ENCODE measurements around the gene BCL11A.

Gene BCL11A

DNA sequence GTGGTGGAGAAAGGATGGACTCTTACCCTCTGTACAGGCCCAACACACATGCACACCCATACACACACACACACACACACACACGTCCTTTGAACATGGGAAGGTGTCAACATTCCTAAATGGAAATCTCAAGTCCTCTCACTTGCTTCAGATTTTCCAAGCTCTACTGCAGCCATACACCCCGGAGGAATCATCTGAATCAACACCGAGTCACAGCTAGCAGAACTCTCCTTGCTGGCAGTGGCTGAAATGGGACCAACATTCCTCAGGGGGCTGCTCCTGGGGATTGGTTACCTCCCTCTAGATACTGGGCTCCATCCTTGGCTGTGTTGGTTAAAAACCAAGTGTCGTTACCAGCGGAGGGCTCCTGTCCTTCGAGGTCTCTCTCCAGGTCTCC, 112.7 kb downstream of the BCL11A start:
- H3K27me3 ChIP-seq (replicated peaks; ENCODE audit: control insufficient read depth, insufficient read depth, low read length, poor library complexity, severe bottlenecking) = no peaks in the 10 kb centered on the region
- no peak overlapping the region for H3K4me3 ChIP-seq (ENCODE audit: insufficient read depth, low read depth, low read length, poor library complexity, severe bottlenecking)
- H3K36me3 ChIP-seq (ENCODE audit: control insufficient read depth, insufficient read depth, low read length) = no peaks in the 10 kb centered on the region
- H3K4me1 ChIP-seq (ENCODE audit: control insufficient read depth, insufficient read depth, low read length, poor library complexity, severe bottlenecking) = no peaks in the 10 kb centered on the region
- no peak overlapping the region for H3K27ac ChIP-seq (ENCODE audit: insufficient read depth, low read length, poor library complexity, severe bottlenecking)
- DNase-seq = no peak
- no peaks in the 10 kb centered on the region for H3K9me3 ChIP-seq (ENCODE audit: control insufficient read depth, low read length)

DNA sequence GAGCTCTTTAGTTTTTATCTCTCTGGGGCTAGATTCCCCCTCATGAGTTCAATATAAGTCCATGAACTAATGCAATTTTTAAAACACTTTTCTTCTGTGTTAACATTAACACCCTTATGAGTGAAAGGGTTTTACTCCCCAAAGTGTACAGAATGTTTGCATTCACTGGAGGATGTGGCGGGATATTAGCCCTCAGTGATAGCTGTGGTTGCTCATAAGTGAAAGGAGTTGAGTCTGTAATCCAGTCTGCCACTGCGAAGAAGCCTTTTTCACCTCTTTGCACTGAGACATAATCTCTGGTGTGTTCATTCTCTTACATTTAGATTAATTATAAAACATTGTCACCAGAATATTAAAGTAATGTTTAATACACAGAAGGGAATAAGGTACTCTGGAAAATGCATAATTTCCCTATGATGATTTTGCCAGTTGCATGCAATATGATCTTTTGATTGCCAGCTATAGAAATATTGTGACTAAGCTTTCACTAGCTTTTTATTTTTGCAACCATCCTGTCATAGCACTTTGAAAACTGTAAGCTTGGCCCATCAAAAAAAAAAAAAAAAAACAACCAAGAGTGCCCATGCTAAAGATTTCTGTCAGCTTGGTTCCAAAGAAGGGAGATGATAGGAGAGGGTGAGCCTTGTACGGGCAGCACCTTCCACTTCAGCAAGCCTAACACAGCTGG, 113.2 kb downstream of the BCL11A start:
- no peak overlapping the region for H3K27ac ChIP-seq (ENCODE audit: insufficient read depth, low read length, poor library complexity, severe bottlenecking)
- no peak for DNase-seq
- no peaks in the 10 kb centered on the region for H3K27me3 ChIP-seq (replicated peaks; ENCODE audit: control insufficient read depth, insufficient read depth, low read length, poor library complexity, severe bottlenecking)
- no peaks in the 10 kb centered on the region for H3K9me3 ChIP-seq (ENCODE audit: control insufficient read depth, low read length)
- no peaks in the 10 kb centered on the region for H3K36me3 ChIP-seq (ENCODE audit: control insufficient read depth, insufficient read depth, low read length)
- no peak overlapping the region for H3K4me3 ChIP-seq (ENCODE audit: insufficient read depth, low read depth, low read length, poor library complexity, severe bottlenecking)
- no peaks in the 10 kb centered on the region for H3K4me1 ChIP-seq (ENCODE audit: control insufficient read depth, insufficient read depth, low read length, poor library complexity, severe bottlenecking)

DNA sequence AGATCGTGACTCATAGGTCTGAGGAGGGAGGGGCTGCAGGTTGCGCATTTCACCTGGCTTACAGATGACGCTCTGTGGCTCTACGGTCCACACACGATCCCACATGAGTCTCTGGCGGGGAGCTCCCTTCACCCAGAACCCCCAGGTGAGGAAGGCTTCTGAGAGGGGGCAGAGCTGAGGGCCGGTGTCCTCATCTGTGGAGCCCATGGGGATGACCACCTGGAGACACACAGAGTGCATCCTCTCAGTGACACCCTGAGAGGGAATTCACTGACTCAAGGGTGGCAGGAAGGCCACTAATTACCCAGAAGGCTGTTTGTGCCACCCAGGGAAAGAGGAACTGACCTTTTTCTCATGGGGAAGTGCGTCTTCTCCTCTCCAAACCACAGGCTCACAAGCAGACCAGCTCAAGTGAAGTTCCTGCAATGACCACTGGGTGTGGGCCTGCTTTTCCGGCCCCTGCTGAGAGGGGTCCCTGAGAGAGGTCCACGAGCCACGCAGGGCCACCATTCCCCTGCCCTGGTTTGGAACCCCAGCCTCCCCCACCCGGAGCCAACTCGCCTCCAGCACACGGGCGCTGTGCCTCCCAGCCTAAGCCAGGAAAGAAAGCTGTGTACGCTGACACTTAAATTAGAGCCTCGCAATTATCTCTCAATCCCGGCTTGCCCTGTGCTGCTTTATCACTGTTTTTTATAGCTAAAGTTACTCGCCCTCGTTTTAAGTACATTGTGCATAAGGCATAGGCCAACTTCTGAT, 114.1 kb downstream of the BCL11A start:
- Histone ChIP-seq H3K36me3 (ENCODE audit: control insufficient read depth, insufficient read depth, low read length) (no peaks in the 10 kb centered on the region), H3K4me1 (ENCODE audit: control insufficient read depth, insufficient read depth, low read length, poor library complexity, severe bottlenecking) (no peaks in the 10 kb centered on the region), H3K9me3 (ENCODE audit: control insufficient read depth, low read length) (no peaks in the 10 kb centered on the region), H3K4me3 (ENCODE audit: insufficient read depth, low read depth, low read length, poor library complexity, severe bottlenecking) (no peak overlapping the region), H3K27ac (ENCODE audit: insufficient read depth, low read length, poor library complexity, severe bottlenecking) (no peak overlapping the region), H3K27me3 (replicated peaks; ENCODE audit: control insufficient read depth, insufficient read depth, low read length, poor library complexity, severe bottlenecking) (no peaks in the 10 kb centered on the region)
- DNase-seq = no peak

DNA sequence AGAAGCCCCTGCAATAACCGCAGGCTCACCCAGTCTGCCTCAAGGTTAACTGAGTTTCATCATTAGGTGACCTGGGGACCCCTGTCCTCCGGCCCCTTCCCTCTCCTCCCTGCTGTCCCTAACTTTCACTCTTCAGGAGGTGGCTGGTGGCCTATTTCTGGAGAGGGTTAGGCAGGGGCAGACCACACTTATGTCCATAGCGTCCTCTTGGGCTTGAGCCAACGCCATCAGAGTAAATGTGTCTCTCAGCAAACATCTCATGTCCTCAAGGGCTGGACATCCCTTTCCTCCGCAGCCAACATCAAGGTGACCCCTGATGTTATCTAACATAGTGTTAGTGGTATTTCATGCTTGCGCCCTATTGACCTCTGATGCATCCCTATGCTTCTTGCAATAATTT, 114.8 kb downstream of the BCL11A start:
- Histone ChIP-seq H3K4me3 (ENCODE audit: insufficient read depth, low read depth, low read length, poor library complexity, severe bottlenecking) (no peak overlapping the region), H3K9me3 (ENCODE audit: control insufficient read depth, low read length) (no peaks in the 10 kb centered on the region), H3K27me3 (replicated peaks; ENCODE audit: control insufficient read depth, insufficient read depth, low read length, poor library complexity, severe bottlenecking) (no peaks in the 10 kb centered on the region), H3K27ac (ENCODE audit: insufficient read depth, low read length, poor library complexity, severe bottlenecking) (no peak overlapping the region), H3K36me3 (ENCODE audit: control insufficient read depth, insufficient read depth, low read length) (no peaks in the 10 kb centered on the region), H3K4me1 (ENCODE audit: control insufficient read depth, insufficient read depth, low read length, poor library complexity, severe bottlenecking) (no peaks in the 10 kb centered on the region)
- no peak for DNase-seq

DNA sequence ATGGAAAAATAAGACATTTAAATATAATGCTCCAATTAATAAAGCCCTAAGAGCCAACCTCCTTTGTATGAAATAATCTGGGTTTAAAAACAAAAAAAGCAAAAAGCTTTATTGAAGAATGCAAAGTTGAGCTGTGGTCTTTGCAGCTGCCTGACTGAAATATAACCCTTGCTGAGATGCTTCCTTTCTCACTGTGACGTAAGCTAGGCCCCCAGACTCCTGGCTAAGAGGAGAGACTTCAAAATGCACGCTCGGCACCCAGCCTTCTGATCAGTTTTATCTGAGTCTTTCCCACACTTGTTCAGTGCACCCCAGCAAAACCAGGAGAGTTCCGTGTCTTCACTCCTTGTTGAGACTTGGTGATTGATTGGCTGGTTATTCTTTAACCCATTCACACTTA, 115.3 kb downstream of the BCL11A start:
- DNase-seq = no peak
- no peaks in the 10 kb centered on the region for H3K27me3 ChIP-seq (replicated peaks; ENCODE audit: control insufficient read depth, insufficient read depth, low read length, poor library complexity, severe bottlenecking)
- no peaks in the 10 kb centered on the region for H3K36me3 ChIP-seq (ENCODE audit: control insufficient read depth, insufficient read depth, low read length)
- no peak overlapping the region for H3K27ac ChIP-seq (ENCODE audit: insufficient read depth, low read length, poor library complexity, severe bottlenecking)
- no peak overlapping the region for H3K4me3 ChIP-seq (ENCODE audit: insufficient read depth, low read depth, low read length, poor library complexity, severe bottlenecking)
- no peaks in the 10 kb centered on the region for H3K9me3 ChIP-seq (ENCODE audit: control insufficient read depth, low read length)
- H3K4me1 ChIP-seq (ENCODE audit: control insufficient read depth, insufficient read depth, low read length, poor library complexity, severe bottlenecking) = no peaks in the 10 kb centered on the region

DNA sequence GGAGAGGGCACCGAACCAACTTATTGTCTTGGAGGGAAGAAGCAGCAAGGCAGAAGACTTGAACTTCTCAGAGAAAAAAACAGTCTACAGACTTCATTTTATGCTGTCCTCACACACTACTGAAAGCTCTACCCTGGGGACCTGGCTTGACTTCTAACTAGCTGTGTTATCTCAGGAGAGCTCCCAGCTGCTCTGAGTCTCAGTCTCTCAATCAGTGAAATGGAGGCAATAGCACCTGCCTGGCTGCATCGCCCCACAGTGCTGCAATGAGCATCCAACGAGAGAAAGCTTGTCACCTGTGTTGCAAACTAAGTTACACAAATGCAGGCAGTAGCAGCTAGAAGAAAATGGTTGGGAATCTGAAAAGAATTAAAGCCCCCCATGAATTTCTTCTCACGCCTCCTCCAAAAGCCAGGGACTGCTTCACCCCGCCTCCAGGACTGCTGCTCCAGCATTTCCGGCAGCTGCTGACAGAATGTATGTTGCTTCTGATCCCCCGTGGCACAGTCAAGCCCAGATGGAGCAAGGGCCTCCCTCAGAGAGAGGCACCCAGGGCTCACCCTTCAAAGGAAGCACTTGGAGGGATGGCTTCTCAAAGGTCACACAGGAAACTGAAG, 116.3 kb downstream of the BCL11A start:
- no peak for DNase-seq
- no peak overlapping the region for H3K4me3 ChIP-seq (ENCODE audit: insufficient read depth, low read depth, low read length, poor library complexity, severe bottlenecking)
- no peaks in the 10 kb centered on the region for H3K27me3 ChIP-seq (replicated peaks; ENCODE audit: control insufficient read depth, insufficient read depth, low read length, poor library complexity, severe bottlenecking)
- H3K9me3 ChIP-seq (ENCODE audit: control insufficient read depth, low read length) = no peaks in the 10 kb centered on the region
- H3K27ac ChIP-seq (ENCODE audit: insufficient read depth, low read length, poor library complexity, severe bottlenecking) = no peak overlapping the region
- no peaks in the 10 kb centered on the region for H3K4me1 ChIP-seq (ENCODE audit: control insufficient read depth, insufficient read depth, low read length, poor library complexity, severe bottlenecking)
- H3K36me3 ChIP-seq (ENCODE audit: control insufficient read depth, insufficient read depth, low read length) = no peaks in the 10 kb centered on the region

DNA sequence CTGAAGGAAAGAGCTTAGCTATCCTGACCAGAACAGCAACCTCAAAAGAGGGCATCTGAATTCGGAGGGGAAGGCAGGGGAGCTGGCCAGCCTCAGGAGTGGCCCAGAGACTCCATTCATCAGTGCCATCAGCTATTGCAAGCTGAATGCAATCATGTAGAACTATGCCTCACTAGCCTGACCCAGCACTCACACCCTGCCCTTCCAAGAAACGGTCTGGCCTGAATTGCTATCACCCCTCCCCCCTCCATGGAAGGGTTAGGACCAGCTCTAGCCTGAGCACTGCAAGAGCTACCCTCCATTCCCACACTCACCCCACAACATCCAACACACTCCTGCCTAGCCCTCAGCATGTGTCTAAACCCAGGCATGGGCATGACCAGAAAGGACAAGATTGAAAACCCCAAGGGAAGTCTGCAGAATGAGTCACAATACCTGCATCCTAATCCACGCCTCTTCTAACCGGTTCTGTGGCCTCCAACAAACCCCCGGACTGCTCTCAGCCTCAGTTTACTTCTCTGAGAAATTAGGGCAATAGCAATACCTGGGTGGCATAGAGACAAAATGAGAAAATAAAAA, 120.3 kb downstream of the BCL11A start:
- H3K4me1 ChIP-seq (ENCODE audit: control insufficient read depth, insufficient read depth, low read length, poor library complexity, severe bottlenecking) = no peaks in the 10 kb centered on the region
- no peaks in the 10 kb centered on the region for H3K27me3 ChIP-seq (replicated peaks; ENCODE audit: control insufficient read depth, insufficient read depth, low read length, poor library complexity, severe bottlenecking)
- H3K9me3 ChIP-seq (ENCODE audit: control insufficient read depth, low read length) = no peaks in the 10 kb centered on the region
- H3K4me3 ChIP-seq (ENCODE audit: insufficient read depth, low read depth, low read length, poor library complexity, severe bottlenecking) = no peak overlapping the region
- no peaks in the 10 kb centered on the region for H3K36me3 ChIP-seq (ENCODE audit: control insufficient read depth, insufficient read depth, low read length)
- DNase-seq = no peak
- H3K27ac ChIP-seq (ENCODE audit: insufficient read depth, low read length, poor library complexity, severe bottlenecking) = no peak overlapping the region

DNA sequence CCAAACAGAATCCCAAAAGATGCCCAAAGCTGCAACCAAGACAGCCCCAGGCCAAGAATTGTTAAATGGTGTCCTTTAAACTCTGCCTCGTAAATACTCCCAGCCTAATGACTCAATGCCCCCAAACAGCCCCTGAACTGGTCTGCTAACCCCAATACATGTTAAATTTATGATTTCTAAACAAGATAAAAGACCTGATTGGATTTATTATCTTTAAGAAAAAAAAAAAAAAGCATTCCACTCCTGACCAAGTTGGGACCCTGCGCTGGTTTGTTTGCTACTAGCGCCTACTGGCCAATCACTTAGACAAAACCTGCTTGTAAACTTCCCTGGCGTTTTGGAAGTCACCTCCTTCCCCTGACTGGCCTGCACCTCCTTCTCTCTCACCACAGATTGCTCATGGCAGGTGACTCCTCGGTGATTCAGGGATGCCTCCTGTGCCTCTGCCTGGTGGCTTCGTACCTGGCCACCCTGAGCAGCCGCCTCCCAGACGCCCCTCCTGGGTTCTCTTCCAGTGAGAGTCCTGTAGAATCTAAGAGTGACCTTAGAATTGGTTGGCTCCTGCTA, 121.3 kb downstream of the BCL11A start:
- no peak overlapping the region for H3K4me3 ChIP-seq (ENCODE audit: insufficient read depth, low read depth, low read length, poor library complexity, severe bottlenecking)
- H3K4me1 ChIP-seq (ENCODE audit: control insufficient read depth, insufficient read depth, low read length, poor library complexity, severe bottlenecking) = no peaks in the 10 kb centered on the region
- H3K36me3 ChIP-seq (ENCODE audit: control insufficient read depth, insufficient read depth, low read length) = no peaks in the 10 kb centered on the region
- no peak overlapping the region for H3K27ac ChIP-seq (ENCODE audit: insufficient read depth, low read length, poor library complexity, severe bottlenecking)
- no peaks in the 10 kb centered on the region for H3K9me3 ChIP-seq (ENCODE audit: control insufficient read depth, low read length)
- DNase-seq = no peak
- no peaks in the 10 kb centered on the region for H3K27me3 ChIP-seq (replicated peaks; ENCODE audit: control insufficient read depth, insufficient read depth, low read length, poor library complexity, severe bottlenecking)

DNA sequence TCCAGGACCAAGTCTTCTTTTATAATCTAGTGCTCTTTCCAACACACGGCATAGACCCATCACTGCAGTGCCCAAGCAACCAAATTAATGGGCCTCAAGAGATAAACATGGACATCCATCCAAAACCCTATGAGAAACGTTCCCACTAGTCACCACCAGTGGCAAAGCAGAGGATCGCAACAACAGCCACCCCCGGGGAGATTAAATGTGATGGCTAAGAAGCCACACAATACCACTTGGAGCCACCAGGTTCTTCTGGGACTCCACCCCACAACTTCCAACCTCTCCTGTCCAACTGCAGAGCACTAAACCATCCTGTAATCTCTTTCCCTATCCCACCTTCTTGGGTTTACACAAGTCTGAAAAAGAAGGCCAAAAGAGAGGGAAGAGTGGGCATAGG, 123.8 kb downstream of the BCL11A start:
- no peak for DNase-seq
- H3K36me3 ChIP-seq (ENCODE audit: control insufficient read depth, insufficient read depth, low read length) = no peaks in the 10 kb centered on the region
- H3K9me3 ChIP-seq (ENCODE audit: control insufficient read depth, low read length) = no peaks in the 10 kb centered on the region
- no peak overlapping the region for H3K4me3 ChIP-seq (ENCODE audit: insufficient read depth, low read depth, low read length, poor library complexity, severe bottlenecking)
- no peaks in the 10 kb centered on the region for H3K4me1 ChIP-seq (ENCODE audit: control insufficient read depth, insufficient read depth, low read length, poor library complexity, severe bottlenecking)
- no peak overlapping the region for H3K27ac ChIP-seq (ENCODE audit: insufficient read depth, low read length, poor library complexity, severe bottlenecking)
- no peaks in the 10 kb centered on the region for H3K27me3 ChIP-seq (replicated peaks; ENCODE audit: control insufficient read depth, insufficient read depth, low read length, poor library complexity, severe bottlenecking)

DNA sequence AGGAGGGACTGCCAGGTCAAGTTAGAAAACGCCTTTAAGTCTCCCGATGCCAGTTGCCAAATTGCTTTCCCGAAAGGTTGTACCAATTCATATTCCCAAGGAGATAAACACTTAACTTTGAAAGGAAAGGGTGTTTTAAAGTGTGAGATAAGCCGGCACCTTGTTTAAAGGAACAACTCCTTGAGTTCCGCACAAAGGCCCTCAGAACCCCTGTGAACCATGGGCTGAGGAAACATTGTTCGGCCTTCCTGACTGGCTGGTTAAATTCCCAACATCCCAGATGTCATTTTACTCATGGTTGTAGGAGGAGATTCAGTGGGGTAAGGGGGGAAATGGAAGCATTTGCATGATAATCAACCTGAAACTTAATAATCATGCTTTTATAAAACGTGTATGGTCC, 126.6 kb downstream of the BCL11A start:
- H3K27ac ChIP-seq (ENCODE audit: insufficient read depth, low read length, poor library complexity, severe bottlenecking) = no peak overlapping the region
- no peak overlapping the region for H3K4me3 ChIP-seq (ENCODE audit: insufficient read depth, low read depth, low read length, poor library complexity, severe bottlenecking)
- no peaks in the 10 kb centered on the region for H3K4me1 ChIP-seq (ENCODE audit: control insufficient read depth, insufficient read depth, low read length, poor library complexity, severe bottlenecking)
- no peaks in the 10 kb centered on the region for H3K36me3 ChIP-seq (ENCODE audit: control insufficient read depth, insufficient read depth, low read length)
- no peaks in the 10 kb centered on the region for H3K27me3 ChIP-seq (replicated peaks; ENCODE audit: control insufficient read depth, insufficient read depth, low read length, poor library complexity, severe bottlenecking)
- no peak for DNase-seq
- H3K9me3 ChIP-seq (ENCODE audit: control insufficient read depth, low read length) = no peaks in the 10 kb centered on the region
